OCI-LY1 (cell line): ENCODE results near the gene ENTPD2.
"Not testable (repeated sequence)": the region's sequence is repeated elsewhere in the genome, so short reads cannot be mapped to it uniquely, and the experiment has no call there.

Experiments
- H2AFZ ChIP-seq: fragments of 200-600 bp; sonication (generic), shearing (Covaris generic); 2 replicates; pipeline ENCODE4 v1.6.0; 2014; ENCODE audit warnings: antibody characterized with exemption, mild to moderate bottlenecking, low read length
- H3F3A ChIP-seq: fragments of 200-600 bp; sonication (generic), shearing (Covaris generic); 2 replicates; pipeline ENCODE4 v1.6.0; 2014; ENCODE audit warnings: mild to moderate bottlenecking, antibody characterized with exemption, low read length, moderate library complexity; ENCODE audit not compliant: insufficient read depth
- H3K27ac ChIP-seq: fragments of 200-600 bp; sonication (generic); 2 replicates; pipeline ENCODE4 v1.5.1; 2014; ENCODE audit warnings: low read length, mixed run types, mild to moderate bottlenecking, low read depth; ENCODE audit not compliant: poor library complexity, severe bottlenecking
- H3K27me3 ChIP-seq: fragments of 200-600 bp; sonication (generic); 2 replicates; pipeline ENCODE4 v1.6.0; 2014; ENCODE audit warnings: antibody characterized with exemption, mild to moderate bottlenecking, low read length, moderate library complexity; ENCODE audit not compliant: insufficient read depth
- H3K36me3 ChIP-seq: fragments of 200-600 bp; sonication (generic); 2 replicates; pipeline ENCODE4 v1.6.1; 2014; ENCODE audit warnings: mild to moderate bottlenecking, antibody characterized with exemption, low read length, moderate library complexity, mixed read lengths; ENCODE audit not compliant: insufficient read depth
- H3K4me1 ChIP-seq: fragments of 200-600 bp; sonication (generic); 2 replicates; pipeline ENCODE4 v1.5.1; 2014; ENCODE audit warnings: mild to moderate bottlenecking, low read length, moderate library complexity; ENCODE audit not compliant: insufficient read depth, severe bottlenecking
- H3K4me2 ChIP-seq: fragments of 200-600 bp; sonication (generic), shearing (Covaris generic); 2 replicates; pipeline ENCODE4 v1.6.1; 2014; ENCODE audit warnings: low read length
- H3K4me3 ChIP-seq: fragments of 200-600 bp; sonication (generic); 2 replicates; pipeline ENCODE4 v1.5.1; 2014; ENCODE audit warnings: low read length, low read depth, mild to moderate bottlenecking, mixed read lengths; ENCODE audit not compliant: poor library complexity, severe bottlenecking
- H3K79me2 ChIP-seq: fragments of 200-600 bp; shearing (Covaris generic); 2 replicates; pipeline ENCODE4 v1.6.1; 2016; ENCODE audit warnings: mixed run types, low read length, mixed read lengths; ENCODE audit not compliant: insufficient read depth
- H3K9ac ChIP-seq: fragments of 200-600 bp; sonication (generic), shearing (Covaris generic); 2 replicates; pipeline ENCODE4 v1.6.1; 2014; ENCODE audit warnings: mild to moderate bottlenecking, low read length, mixed read lengths
- H3K9me2 ChIP-seq: fragments of 200-600 bp; sonication (generic), shearing (Covaris generic); 2 replicates; pipeline ENCODE4 v1.6.1; 2014; ENCODE audit warnings: low read depth, mild to moderate bottlenecking, low read length, mixed read lengths
- H3K9me3 ChIP-seq: fragments of 200-600 bp; shearing (Covaris generic); 2 replicates; pipeline ENCODE4 v1.6.1; 2014; ENCODE audit warnings: low read length, mixed read lengths
- H4K20me1 ChIP-seq: fragments of 200-600 bp; sonication (generic), shearing (Covaris generic); 2 replicates; pipeline ENCODE4 v1.6.0; 2016; ENCODE audit warnings: mild to moderate bottlenecking, low read length; ENCODE audit not compliant: insufficient read depth
- EZH2 ChIP-seq: fragments of 200-600 bp; sonication (generic), shearing (Covaris generic); IDR thresholded peaks from 2 replicates; pipeline ENCODE4 v1.8.0; 2017; ENCODE audit warnings: borderline replicate concordance, mixed run types, mild to moderate bottlenecking, antibody characterized with exemption, low read length, moderate library complexity, mixed read lengths
- TF ChIP-seq, protein P1 (sequence below): fragments of 200-600 bp; sonication (generic), shearing (Covaris generic); IDR thresholded peaks from 2 replicates; pipeline ENCODE4 v1.5.1; 2017; ENCODE audit warnings: mild to moderate bottlenecking, antibody characterized with exemption, low read length, moderate library complexity, mixed read lengths

Gene ENTPD2

GRCh38 chr9:137034039-137034708 lies 19.7 kb downstream of the ENTPD2 start:
- Histone ChIP-seq H3K36me3 (no peaks in the 10 kb centered on the region), H3K27me3 (peaks cover 13% of the 10 kb centered on the region), H3F3A (no peaks in the 10 kb centered on the region), H3K4me3 (no peak overlapping the region), H3K9me3 (no peaks in the 10 kb centered on the region), H3K9me2 (no peaks in the 10 kb centered on the region), H4K20me1 (no peaks in the 10 kb centered on the region), H3K4me2 (no peak overlapping the region), H3K4me1 (peaks cover under 1% of the 10 kb centered on the region), H3K79me2 (no peaks in the 10 kb centered on the region), H3K27ac (no peak overlapping the region), H3K9ac (no peak overlapping the region), H2AFZ (no peak overlapping the region)
- TF ChIP-seq, protein P1, sequence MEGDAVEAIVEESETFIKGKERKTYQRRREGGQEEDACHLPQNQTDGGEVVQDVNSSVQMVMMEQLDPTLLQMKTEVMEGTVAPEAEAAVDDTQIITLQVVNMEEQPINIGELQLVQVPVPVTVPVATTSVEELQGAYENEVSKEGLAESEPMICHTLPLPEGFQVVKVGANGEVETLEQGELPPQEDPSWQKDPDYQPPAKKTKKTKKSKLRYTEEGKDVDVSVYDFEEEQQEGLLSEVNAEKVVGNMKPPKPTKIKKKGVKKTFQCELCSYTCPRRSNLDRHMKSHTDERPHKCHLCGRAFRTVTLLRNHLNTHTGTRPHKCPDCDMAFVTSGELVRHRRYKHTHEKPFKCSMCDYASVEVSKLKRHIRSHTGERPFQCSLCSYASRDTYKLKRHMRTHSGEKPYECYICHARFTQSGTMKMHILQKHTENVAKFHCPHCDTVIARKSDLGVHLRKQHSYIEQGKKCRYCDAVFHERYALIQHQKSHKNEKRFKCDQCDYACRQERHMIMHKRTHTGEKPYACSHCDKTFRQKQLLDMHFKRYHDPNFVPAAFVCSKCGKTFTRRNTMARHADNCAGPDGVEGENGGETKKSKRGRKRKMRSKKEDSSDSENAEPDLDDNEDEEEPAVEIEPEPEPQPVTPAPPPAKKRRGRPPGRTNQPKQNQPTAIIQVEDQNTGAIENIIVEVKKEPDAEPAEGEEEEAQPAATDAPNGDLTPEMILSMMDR = no peak
- TF ChIP-seq EZH2 = no peak

GRCh38 chr9:137033481-137033880 lies 20.4 kb downstream of the ENTPD2 start:
- not testable (repeated sequence) for H4K20me1 ChIP-seq, H3K4me2 ChIP-seq, H3K4me3 ChIP-seq, H3K9me2 ChIP-seq, H3K4me1 ChIP-seq, H2AFZ ChIP-seq, H3K36me3 ChIP-seq, H3K27ac ChIP-seq, H3K9me3 ChIP-seq, H3F3A ChIP-seq, H3K79me2 ChIP-seq, H3K9ac ChIP-seq
- peaks cover 13% of the 10 kb centered on the region for H3K27me3 ChIP-seq

- H3K27me3 ChIP-seq = peaks cover 13% of the 10 kb centered on the region
Measured at GRCh38 chr9:137032858-137033257, 21.0 kb downstream of the ENTPD2 start.

More at GRCh38 chr9:137032858-137033257, 21.0 kb downstream of the ENTPD2 start:
- H3K4me3 ChIP-seq = no peak overlapping the region
- H3K4me1 ChIP-seq = peaks cover 10% of the 10 kb centered on the region
- no peak overlapping the region for H2AFZ ChIP-seq
- H3K27ac ChIP-seq = no peak overlapping the region
- H3K9me3 ChIP-seq = no peaks in the 10 kb centered on the region
- no peaks in the 10 kb centered on the region for H3F3A ChIP-seq
- no peaks in the 10 kb centered on the region for H3K36me3 ChIP-seq
- H3K9ac ChIP-seq = no peak overlapping the region
- H4K20me1 ChIP-seq = no peaks in the 10 kb centered on the region
- no peak for TF ChIP-seq EZH2
- TF ChIP-seq, protein P1 = no peak
- no peaks in the 10 kb centered on the region for H3K79me2 ChIP-seq
- no peaks in the 10 kb centered on the region for H3K9me2 ChIP-seq
- H3K4me2 ChIP-seq = no peak overlapping the region
